A204.1 (cell line): ENCODE measurements around the gene INSYN2A.

Experiments
- FAIRE-seq: peaks from 2 replicates; lab custom pipeline; 2012; peaks lifted over from hg19 to GRCh38; lab: Jason Lieb, UNC

The INSYN2A gene

GRCh38 chr10:127195571-127196281, 665 bp downstream of the INSYN2A start:
- no peak for FAIRE-seq

GRCh38 chr10:127195041-127195506, 1.3 kb downstream of the INSYN2A start:
- FAIRE-seq, result no peak

- FAIRE-seq, result no peak
These were observed 1.8 kb downstream of the INSYN2A start for GRCh38 chr10:127194599-127194998.

- FAIRE-seq, result no peak
These were observed 2.3 kb downstream of the INSYN2A start for GRCh38 chr10:127194111-127194510.

GRCh38 chr10:127193125-127193524, 3.3 kb downstream of the INSYN2A start:
- no peak for FAIRE-seq

- FAIRE-seq, result no peak
These were observed 6.0 kb downstream of the INSYN2A start for GRCh38 chr10:127190427-127190826.

GRCh38 chr10:127189226-127189625, 7.2 kb downstream of the INSYN2A start:
- FAIRE-seq, result no peak

GRCh38 chr10:127186813-127187212, 9.6 kb downstream of the INSYN2A start:
- FAIRE-seq, result no peak

GRCh38 chr10:127184582-127184981, 11.8 kb downstream of the INSYN2A start:
- FAIRE-seq, result no peak

- no peak for FAIRE-seq
These were observed 14.2 kb downstream of the INSYN2A start for GRCh38 chr10:127182161-127182560.

GRCh38 chr10:127179612-127180250, 16.7 kb downstream of the INSYN2A start:
- no peak for FAIRE-seq

GRCh38 chr10:127176649-127177048, 19.7 kb downstream of the INSYN2A start:
- FAIRE-seq, result no peak

- no peak for FAIRE-seq
These were observed 20.9 kb downstream of the INSYN2A start for GRCh38 chr10:127175357-127176110.

GRCh38 chr10:127174866-127175265, 21.5 kb downstream of the INSYN2A start:
- no peak for FAIRE-seq

GRCh38 chr10:127168261-127168660, 28.1 kb downstream of the INSYN2A start:
- FAIRE-seq, result no peak

- FAIRE-seq, result no peak
These were observed 33.5 kb downstream of the INSYN2A start for GRCh38 chr10:127162841-127163240.

- FAIRE-seq, result no peak
These were observed 34.9 kb downstream of the INSYN2A start for GRCh38 chr10:127161482-127161881.

GRCh38 chr10:127159648-127160245, 36.6 kb downstream of the INSYN2A start:
- FAIRE-seq, result no peak

- FAIRE-seq, result no peak
These were observed 37.7 kb downstream of the INSYN2A start for GRCh38 chr10:127158662-127159061.

GRCh38 chr10:127157506-127158200, 38.7 kb downstream of the INSYN2A start:
- no peak for FAIRE-seq

- no peak for FAIRE-seq
These were observed 39.3 kb downstream of the INSYN2A start for GRCh38 chr10:127157089-127157488.
